Duodenal mucosa (tissue), 2 donors: ENCODE data around the gene H2BW2.
"Not testable (repeated sequence)": the region's sequence is repeated elsewhere in the genome, so short reads cannot be mapped to it uniquely, and the experiment has no call there.

Experiments used
- H3K27ac ChIP-seq: one replicate; pipeline ENCODE4 v1.7.0; 2013; ENCODE audit warnings: low read depth, low read length
- H3K27me3 ChIP-seq, 2 donors: one replicate each; pipeline ENCODE4 v1.7.0; 2013; ENCODE audit warnings: low read length in 2 of 2, control low read depth in 1 of 2; ENCODE audit not compliant: insufficient read depth in 2 of 2, control insufficient read depth in 1 of 2
- H3K36me3 ChIP-seq, 2 donors: one replicate each; pipeline ENCODE4 v1.7.0; 2013; ENCODE audit warnings: low read length in 2 of 2, control low read depth in 1 of 2; ENCODE audit not compliant: insufficient read depth in 2 of 2, control insufficient read depth in 1 of 2
- H3K4me1 ChIP-seq, 2 donors: one replicate each; pipeline ENCODE4 v1.7.0; 2013; ENCODE audit warnings: low read length in 2 of 2, control low read depth in 1 of 2; ENCODE audit not compliant: insufficient read depth in 2 of 2, control insufficient read depth in 1 of 2
- H3K4me3 ChIP-seq, 2 donors: one replicate each; pipeline ENCODE4 v1.7.0; 2013; ENCODE audit warnings: low read length in 2 of 2, low read depth in 1 of 2
- H3K9ac ChIP-seq, 2 donors: one replicate each; pipeline ENCODE4 v1.7.0; 2013; ENCODE audit warnings: low read length in 2 of 2, low read depth in 1 of 2
- H3K9me3 ChIP-seq, 2 donors: one replicate each; pipeline ENCODE4 v1.7.0; 2013; ENCODE audit warnings: low read length in 2 of 2, control low read depth in 1 of 2; ENCODE audit not compliant: control insufficient read depth in 1 of 2

Gene H2BW2

GRCh38 chrX:104054956-104055355 lies 15.2 kb downstream of the H2BW2 start:
- not testable (repeated sequence) for H3K9ac ChIP-seq, H3K36me3 ChIP-seq, H3K4me3 ChIP-seq, H3K27me3 ChIP-seq, H3K27ac ChIP-seq, H3K4me1 ChIP-seq, H3K9me3 ChIP-seq

- H3K9ac ChIP-seq, H3K4me3 ChIP-seq, H3K27ac ChIP-seq, H3K27me3 ChIP-seq, H3K4me1 ChIP-seq, H3K9me3 ChIP-seq, H3K36me3 ChIP-seq: not testable (repeated sequence)
Measured at GRCh38 chrX:104062636-104063035, 22.9 kb downstream of the H2BW2 start.

- not testable (repeated sequence) for H3K4me3 ChIP-seq, H3K27me3 ChIP-seq, H3K9ac ChIP-seq, H3K9me3 ChIP-seq, H3K27ac ChIP-seq, H3K36me3 ChIP-seq, H3K4me1 ChIP-seq
Measured at GRCh38 chrX:104075778-104076445, 36.2 kb downstream of the H2BW2 start, which contains the start of gene TMSB15C. TSS of gene TMSB15C (minus strand) at chrX:104076236.

GRCh38 chrX:104077854-104078253 lies 38.1 kb downstream of the H2BW2 start:
- H3K27ac ChIP-seq, H3K27me3 ChIP-seq, H3K36me3 ChIP-seq, H3K9me3 ChIP-seq, H3K4me3 ChIP-seq, H3K4me1 ChIP-seq, H3K9ac ChIP-seq: not testable (repeated sequence)

GRCh38 chrX:104084063-104084462 lies 44.3 kb downstream of the H2BW2 start:
- Histone ChIP-seq H3K27ac (no peak overlapping the region), H3K4me3 (no peak overlapping the region), H3K36me3 (no peaks in the 10 kb centered on the region)

GRCh38 chrX:104084534-104085277 lies 45.0 kb downstream of the H2BW2 start:
- Histone ChIP-seq H3K4me3 (no peak overlapping the region), H3K36me3 (no peaks in the 10 kb centered on the region), H3K9ac (no peak overlapping the region), H3K27me3 (no peaks in the 10 kb centered on the region), H3K4me1 (no peaks in the 10 kb centered on the region), H3K9me3 (no peaks in the 10 kb centered on the region), H3K27ac (no peak overlapping the region)

More at GRCh38 chrX:104084063-104084462, 44.3 kb downstream of the H2BW2 start:
- Histone ChIP-seq H3K9me3 (no peaks in the 10 kb centered on the region), H3K4me1 (no peaks in the 10 kb centered on the region), H3K27me3 (no peaks in the 10 kb centered on the region), H3K9ac (no peak overlapping the region)

- Histone ChIP-seq H3K9me3 (no peaks in the 10 kb centered on the region), H3K4me1 (no peaks in the 10 kb centered on the region), H3K36me3 (no peaks in the 10 kb centered on the region), H3K27ac (no peak overlapping the region), H3K4me3 (no peak overlapping the region), H3K27me3 (no peaks in the 10 kb centered on the region), H3K9ac (no peak overlapping the region)
Measured at GRCh38 chrX:104085477-104085876, 45.7 kb downstream of the H2BW2 start.

GRCh38 chrX:104085919-104086318 lies 46.2 kb downstream of the H2BW2 start:
- Histone ChIP-seq H3K36me3 (no peaks in the 10 kb centered on the region), H3K9ac (no peak overlapping the region), H3K4me1 (no peaks in the 10 kb centered on the region), H3K9me3 (no peaks in the 10 kb centered on the region), H3K4me3 (no peak overlapping the region), H3K27ac (no peak overlapping the region), H3K27me3 (no peaks in the 10 kb centered on the region)
